ENCODE measurements around the gene NRXN3.

NRXN3 gene

DNA sequence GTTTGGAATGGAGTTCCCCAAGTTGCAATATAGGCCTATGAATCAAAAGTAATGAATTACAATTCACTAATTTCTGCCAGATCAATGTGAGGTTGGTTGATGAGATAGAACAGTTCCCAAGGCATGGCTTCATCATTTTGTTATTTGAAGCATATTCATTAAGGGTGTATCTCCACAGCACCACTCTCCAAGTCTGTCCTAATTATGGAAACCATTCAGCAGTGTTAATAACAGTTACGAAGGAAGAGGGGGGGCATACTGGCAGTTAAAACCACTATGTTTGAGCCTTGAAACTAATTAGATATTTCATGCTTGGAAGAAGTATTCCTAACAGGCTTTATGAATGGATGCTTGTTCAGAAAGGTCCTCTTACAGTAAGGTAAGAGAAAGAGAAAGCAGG lies 1520.8 kb downstream of the NRXN3 start:
- DNase-seq (ENCODE audit: low read depth), result no peak
- H3K4me3 ChIP-seq (ENCODE audit: low read length), result no peak overlapping the region
- TF ChIP-seq, protein P1, sequence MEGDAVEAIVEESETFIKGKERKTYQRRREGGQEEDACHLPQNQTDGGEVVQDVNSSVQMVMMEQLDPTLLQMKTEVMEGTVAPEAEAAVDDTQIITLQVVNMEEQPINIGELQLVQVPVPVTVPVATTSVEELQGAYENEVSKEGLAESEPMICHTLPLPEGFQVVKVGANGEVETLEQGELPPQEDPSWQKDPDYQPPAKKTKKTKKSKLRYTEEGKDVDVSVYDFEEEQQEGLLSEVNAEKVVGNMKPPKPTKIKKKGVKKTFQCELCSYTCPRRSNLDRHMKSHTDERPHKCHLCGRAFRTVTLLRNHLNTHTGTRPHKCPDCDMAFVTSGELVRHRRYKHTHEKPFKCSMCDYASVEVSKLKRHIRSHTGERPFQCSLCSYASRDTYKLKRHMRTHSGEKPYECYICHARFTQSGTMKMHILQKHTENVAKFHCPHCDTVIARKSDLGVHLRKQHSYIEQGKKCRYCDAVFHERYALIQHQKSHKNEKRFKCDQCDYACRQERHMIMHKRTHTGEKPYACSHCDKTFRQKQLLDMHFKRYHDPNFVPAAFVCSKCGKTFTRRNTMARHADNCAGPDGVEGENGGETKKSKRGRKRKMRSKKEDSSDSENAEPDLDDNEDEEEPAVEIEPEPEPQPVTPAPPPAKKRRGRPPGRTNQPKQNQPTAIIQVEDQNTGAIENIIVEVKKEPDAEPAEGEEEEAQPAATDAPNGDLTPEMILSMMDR (conservative IDR thresholded peaks at IDR 0.05; ENCODE audit: low read length), result no peak

DNA sequence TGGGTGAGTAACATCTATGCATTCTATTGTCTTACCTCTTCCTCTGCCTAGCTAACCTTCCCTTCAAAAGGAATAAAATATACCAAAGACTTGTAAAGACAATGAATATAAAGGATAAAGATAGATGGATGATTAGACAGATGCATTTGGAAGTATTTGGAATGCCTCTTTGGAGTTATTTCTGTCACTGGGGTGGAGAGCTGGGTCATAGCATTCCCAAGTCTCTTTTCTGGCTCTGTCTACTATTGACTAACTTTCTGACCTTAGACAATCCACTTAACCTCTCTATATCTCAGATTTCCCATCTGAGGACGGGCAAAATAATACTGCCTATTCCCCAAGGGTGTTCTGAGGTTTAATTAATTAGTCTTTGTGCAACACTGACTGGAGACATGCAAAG lies 1523.8 kb downstream of the NRXN3 start:
- no peak overlapping the region for H3K4me3 ChIP-seq (ENCODE audit: low read length)
- DNase-seq (ENCODE audit: low read depth), result no peak
- TF ChIP-seq, protein P1 (conservative IDR thresholded peaks at IDR 0.05; ENCODE audit: low read length), result no peak

DNA sequence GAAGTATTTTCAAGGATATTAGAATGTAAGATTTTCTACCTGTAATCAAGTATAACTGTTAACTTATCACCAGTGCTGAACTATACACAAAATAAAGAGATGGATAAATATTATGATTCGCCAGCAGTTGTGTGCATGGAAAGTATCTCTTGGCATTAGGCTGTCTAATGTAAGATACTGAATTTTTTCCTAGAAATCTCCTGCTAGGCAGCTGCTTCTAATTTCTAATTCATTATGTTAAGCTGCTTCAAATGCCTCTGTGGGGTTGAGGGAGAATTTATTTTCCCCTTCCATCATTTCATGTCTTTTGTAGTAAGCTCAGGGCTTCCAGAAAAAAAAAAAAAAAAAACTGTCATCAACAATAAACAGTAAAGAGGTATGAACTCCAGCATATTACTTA lies 1525.1 kb downstream of the NRXN3 start:
- DNase-seq (ENCODE audit: low read depth), result no peak
- TF ChIP-seq, protein P1 (conservative IDR thresholded peaks at IDR 0.05; ENCODE audit: low read length), result no peak
- no peak overlapping the region for H3K4me3 ChIP-seq (ENCODE audit: low read length)

DNA sequence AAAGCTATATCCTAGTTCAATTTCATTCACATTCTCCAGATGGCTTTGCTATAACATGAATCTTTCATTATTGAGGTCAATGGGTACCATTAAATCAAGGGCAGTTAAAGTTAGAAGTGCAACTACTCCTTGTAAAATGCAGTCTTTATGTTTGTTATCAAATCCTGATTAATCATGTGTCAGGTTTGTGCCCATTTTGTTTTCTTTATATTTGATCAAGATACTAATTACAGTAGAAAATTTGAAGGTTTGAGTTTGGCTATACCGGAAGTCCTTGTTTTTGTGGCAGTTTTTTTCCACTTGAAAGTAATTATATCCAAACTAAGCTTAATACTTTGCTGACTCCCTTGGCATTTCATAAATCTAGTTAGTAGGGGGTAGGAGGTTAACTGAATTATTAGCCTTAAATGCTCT lies 1528.1 kb downstream of the NRXN3 start:
- no peak for DNase-seq (ENCODE audit: low read depth)
- TF ChIP-seq, protein P1 (conservative IDR thresholded peaks at IDR 0.05; ENCODE audit: low read length), result no peak
- no peak overlapping the region for H3K4me3 ChIP-seq (ENCODE audit: low read length)

DNA sequence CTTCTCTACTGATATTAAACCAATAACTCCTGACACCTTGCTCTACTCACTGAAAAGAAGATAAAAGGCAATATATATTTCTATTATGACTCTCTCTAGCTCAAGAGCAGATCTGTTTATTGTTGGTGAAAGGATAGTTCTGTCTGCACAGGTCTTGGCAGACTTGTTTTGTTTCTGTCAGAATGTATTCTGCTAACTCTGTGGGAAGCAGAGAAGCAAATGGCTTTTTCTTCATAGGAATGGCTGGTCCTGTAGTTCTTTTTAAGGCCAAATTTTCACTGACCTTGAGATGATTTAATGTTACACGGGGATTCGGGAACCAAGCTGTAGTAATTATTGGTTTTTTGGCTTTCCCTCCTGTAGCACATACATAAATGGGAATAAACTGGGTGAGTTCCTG lies 1529.0 kb downstream of the NRXN3 start:
- TF ChIP-seq, protein P1 (conservative IDR thresholded peaks at IDR 0.05; ENCODE audit: low read length), result no peak
- no peak overlapping the region for H3K4me3 ChIP-seq (ENCODE audit: low read length)
- no peak for DNase-seq (ENCODE audit: low read depth)

DNA sequence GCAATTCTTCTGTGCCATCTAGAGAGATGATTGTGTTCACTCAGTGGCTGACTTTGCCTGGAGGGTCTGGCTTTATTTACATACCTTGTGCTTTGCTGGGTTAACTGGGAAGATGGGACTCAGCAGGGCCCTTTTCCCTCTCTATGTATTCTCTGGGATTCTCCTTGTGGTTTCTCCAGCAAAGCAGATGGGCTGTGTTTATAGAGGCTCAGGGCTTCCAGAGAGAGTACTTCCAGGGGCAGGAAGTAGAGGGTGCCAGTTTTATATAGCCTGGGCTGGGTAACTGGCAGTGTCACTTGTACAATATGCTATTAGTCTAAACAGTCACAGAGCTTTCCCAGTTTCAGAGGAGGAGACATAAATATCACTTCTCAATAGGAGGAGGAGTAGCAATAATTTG lies 1531.2 kb downstream of the NRXN3 start:
- no peak for DNase-seq (ENCODE audit: low read depth)
- TF ChIP-seq, protein P1 (conservative IDR thresholded peaks at IDR 0.05; ENCODE audit: low read length), result no peak
- H3K4me3 ChIP-seq (ENCODE audit: low read length), result no peak overlapping the region

DNA sequence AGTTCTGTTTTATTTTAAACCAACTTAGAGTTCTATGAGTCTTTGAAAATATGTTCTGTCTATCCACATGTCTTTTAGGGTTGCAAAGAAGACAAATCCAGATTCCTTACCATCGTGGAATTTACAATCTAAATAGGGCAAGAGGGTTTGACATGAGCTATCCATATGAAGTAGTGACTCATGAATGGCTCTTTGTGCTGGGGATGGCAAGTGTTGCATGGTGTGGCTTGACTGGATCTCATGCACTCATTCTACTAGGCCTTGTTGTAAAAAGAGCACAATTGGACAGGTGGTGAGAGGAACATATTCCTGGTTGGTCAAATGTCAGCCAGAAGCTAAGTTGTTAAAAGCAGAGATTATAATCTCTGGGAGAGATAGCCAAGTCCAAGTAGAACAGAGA lies 1532.0 kb downstream of the NRXN3 start:
- TF ChIP-seq, protein P1 (conservative IDR thresholded peaks at IDR 0.05; ENCODE audit: low read length), result no peak
- H3K4me3 ChIP-seq (ENCODE audit: low read length), result no peak overlapping the region
- no peak for DNase-seq (ENCODE audit: low read depth)
